T47D (cell line): ENCODE measurements around the gene S100Z.
A peak's percentile ranks its signal among the peaks of the same experiment; 100 is the strongest.
"Not testable (repeated sequence)": the region's sequence is repeated elsewhere in the genome, so short reads cannot be mapped to it uniquely, and the experiment has no call there.

Source experiments
- DNase-seq, 2 experiments: peaks; one replicate each; pipeline versions ENCODE4 v3.0.0 to v3.0.0-alpha.2; 2011 to 2012; ENCODE audit warnings: low read depth in 1 of 2, low spot score in 1 of 2
- JUND ChIP-seq: IDR thresholded peaks from 2 replicates; pipeline ENCODE4 v1.6.1; 2012; ENCODE audit warnings: low read depth
- in situ Hi-C: cut with HindIII; loops from 2 replicates; pipeline ENCODE4 v1.10.0; 2016; ENCODE audit warnings: low sequenced_read_pairs, low pct_unique_long_range_greater_than_20kb

Gene S100Z

DNA sequence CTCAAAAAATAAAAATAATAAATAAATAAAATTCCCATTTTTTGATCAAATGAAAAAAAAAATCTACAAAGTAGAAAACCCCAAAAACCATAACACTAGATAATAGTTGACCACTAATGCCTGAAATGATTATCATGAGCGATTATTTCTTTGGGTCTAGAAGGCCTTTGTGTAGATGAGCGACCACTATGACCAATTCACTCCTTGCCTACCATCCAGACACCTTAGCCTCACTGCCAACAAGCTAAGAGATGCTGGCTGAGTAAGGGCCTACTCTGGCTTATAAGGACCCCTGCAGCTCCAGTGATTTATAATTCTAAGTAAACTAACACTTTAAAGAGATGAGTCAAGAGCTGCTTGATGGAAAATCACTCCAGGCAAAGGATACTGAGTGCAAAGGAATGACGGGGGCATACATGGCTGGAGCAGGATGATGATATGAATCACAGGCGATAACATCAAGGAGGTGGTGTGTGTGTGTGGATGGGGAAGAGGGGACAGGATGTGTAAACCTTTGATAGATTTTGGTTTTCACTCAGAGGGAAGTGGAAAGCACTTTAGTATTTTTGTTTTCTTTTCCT lies 35.7 kb upstream of the S100Z start:
- in situ Hi-C loops: no loop called here
- DNase-seq: no peak
- no peak for TF ChIP-seq JUND

DNA sequence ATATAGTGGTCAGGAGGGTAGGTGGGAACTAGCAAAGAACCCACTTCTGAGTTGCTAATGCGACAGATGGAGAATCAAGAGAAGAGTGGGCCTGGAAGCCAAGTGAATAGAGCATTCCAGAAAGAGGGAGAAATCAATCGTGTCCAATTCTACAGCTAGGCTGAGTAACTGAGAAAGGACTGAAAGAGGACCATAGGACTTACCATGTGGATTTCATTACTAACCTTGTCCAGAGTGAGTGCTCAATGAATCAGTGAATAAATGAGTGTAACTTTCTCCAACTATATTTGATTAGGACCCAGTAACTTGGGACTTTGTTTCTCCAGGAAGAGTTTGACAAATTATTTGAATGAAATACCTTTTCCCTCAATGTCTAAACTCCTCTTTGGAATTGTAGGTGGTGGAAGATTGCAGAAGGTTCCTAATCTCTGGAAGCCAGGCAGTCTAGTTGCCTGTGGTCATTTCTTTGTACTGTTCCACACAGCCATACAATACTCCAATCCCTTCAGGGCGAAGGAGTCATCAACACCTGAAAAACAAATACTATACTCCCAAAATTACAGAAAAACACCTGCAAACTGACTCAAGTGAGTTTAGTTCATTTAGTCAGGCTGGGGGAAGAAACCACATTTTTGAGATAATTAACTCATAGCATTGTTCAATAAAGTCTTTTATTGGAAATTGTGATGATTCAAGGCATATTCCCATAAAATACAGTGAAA lies 33.5 kb upstream of the S100Z start:
- TF ChIP-seq JUND: no peak
- in situ Hi-C loops: no loop called here
- no peak for DNase-seq

DNA sequence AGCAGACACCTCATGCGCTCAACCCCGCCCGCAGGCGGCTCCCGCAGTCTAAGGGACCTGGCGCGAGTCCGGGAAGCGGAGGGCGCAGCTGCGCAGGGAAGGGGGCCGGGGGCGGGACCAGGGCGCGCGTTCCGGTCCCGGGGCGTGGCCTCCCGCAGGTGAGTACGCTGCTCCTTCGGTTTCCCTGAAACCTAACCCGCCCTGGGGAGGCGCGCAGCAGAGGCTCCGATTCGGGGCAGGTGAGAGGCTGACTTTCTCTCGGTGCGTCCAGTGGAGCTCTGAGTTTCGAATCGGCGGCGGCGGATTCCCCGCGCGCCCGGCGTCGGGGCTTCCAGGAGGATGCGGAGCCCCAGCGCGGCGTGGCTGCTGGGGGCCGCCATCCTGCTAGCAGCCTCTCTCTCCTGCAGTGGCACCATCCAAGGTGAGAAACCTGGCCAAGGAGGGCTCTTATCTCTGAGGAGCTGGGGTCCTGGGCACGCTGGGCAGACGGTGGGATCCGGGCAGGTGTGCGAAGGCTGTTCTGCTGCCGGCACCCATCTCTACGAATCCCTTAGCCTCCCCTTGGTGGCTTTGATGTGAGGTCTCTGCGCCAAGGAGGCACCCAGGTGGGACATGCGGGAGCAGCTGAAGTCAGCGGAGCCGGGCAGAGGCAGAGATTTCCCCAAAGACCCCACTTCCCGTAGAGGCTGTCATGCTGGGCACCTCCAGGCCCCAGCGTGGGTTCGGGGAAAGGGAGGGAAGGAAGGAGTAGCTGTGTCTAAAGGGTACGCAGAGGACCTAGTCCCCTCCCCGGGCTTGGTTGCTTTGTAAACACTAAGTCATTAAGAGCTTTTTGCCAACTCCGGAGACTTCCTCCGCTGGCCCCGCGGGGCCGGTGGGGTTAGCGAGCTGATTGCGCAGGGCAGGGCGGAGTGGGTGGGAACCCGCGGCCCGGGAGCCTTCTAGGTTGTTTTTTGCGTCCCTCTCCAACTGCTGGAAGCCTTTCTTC lies 30.7 kb upstream of the S100Z start, which contains the start of gene F2RL1:
Gene F2RL1, plus strand, starts transcription at position 187 of the 988 bp plus-strand sequence. Its CDS starts 153 bp downstream, at position 340.
- in situ Hi-C loops: no loop called here
- TF ChIP-seq JUND: no peak
- DNase-seq: peak; percentile 88 to 94

DNA sequence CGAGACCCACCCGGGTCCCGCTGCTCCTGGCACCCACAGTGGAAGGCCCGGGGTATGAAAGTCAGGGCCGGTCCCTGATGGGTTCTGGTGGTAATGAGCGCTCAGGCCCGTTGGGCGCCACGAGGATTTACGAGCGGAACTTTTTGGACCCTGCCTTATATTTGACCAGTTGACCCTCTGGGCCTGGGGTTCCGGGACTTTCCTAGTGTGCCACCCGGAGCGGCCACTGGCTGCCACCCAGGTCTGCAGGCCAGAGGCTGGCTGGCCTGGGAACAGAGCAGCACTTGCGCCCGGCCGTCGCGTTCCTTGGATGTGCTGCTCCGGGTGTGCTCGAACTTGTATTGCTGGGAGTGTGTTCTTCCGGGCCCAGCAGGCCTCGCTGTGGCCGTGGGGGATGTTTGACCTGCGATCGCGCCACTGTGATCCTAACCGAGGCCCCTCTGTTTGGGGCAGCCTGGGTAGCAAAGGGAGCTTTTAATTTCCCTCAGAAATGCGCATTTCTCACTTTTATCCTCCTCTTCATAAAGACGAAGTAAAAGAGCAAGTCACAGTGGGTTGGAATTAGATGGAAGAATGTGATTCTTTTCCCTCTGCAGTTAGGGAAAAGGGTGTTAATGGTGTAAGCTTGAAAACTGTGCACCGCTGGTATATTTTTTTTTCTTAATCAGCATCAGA lies 29.8 kb upstream of the S100Z start:
- DNase-seq: peak in 1 of 2 experiments; percentile 16
- no peak for TF ChIP-seq JUND
- in situ Hi-C loops: no loop called here

DNA sequence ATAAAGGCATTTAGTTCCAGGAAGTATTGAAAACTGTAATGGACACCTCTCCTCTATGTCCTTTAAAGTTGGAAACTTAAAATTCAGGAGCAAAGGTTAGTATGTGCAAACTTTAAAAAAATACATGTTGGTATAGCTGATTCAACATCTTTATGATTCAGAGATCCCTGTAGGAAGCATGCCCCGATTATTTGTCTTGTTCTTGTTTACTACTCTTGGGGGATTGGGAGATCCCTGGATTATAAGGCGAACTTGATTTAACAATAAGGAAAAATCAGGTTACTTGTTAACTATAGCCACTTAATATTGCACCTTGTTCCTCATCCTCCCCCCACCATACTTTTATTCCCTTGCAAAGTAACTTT lies 29.3 kb upstream of the S100Z start:
- in situ Hi-C loops: no loop called here
- no peak for TF ChIP-seq JUND
- no peak for DNase-seq

DNA sequence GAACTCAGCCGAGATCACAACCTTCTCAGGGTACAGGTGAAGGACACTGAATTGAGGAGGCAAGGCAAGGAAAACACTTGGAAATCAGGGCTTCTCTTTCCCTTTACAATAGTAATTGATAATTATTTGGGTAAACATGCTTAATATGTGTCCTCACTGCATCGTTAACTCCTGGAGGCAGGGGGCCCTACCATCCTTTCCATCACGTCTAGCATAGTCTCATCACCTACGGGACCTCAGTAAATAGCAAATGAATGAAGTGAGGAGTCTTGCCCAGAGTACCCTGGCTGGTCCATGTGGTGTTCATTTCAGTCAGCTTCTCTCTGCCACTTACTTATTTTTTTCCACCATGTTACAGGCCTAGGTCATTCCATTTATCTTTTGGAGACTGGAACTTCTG lies 28.7 kb upstream of the S100Z start:
- in situ Hi-C loops: no loop called here
- no peak for TF ChIP-seq JUND
- no peak for DNase-seq

DNA sequence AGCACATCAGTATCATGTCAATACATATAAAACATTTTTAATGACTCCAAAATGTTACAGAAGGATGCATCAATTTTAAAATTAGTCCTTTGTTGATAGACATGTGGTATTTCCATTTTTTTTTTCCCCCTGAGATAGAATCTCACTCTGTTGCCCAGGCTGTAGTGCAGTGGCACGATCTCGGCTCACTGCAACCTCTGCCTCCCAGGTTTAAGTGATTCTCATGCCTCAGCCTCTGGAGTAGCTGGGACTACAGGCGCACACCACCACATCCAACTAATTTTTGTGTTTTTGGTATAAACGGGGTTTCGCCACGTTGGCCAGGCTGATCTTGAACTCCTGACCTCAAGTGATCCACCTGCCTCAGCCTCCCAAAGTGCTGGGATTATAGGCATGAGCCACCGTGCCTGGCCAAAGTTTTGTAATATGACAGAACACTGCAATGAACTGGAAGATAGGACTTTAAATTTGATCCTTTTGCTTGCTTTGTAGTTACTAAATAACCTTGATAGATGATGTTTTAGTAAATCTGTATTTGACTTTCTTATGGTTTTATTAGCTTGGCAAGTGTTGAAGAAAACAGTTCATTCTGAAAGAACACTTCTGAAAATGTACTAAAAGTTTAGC lies 27.6 kb upstream of the S100Z start:
- DNase-seq, in situ Hi-C loops: not testable (repeated sequence)

DNA sequence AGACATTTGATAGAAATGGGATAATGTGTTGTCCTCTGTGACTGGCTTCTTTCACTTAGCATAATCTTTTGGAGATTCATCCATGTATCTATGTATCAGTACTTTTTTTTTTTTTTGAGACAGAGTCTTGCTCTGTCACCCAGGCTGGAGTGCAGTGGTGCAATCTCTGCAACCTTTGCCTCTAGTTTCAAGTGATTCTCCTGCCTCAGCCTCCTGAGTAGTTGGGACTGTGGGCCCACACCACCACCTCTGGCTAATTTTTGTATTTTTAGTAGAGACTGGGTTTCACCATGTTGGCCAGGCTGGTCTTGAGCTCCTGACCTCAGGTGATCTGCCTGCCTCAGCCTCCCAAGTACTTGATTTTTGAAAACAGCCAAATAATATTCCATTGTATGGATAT lies 23.4 kb upstream of the S100Z start:
- in situ Hi-C loops, DNase-seq: not testable (repeated sequence)

DNA sequence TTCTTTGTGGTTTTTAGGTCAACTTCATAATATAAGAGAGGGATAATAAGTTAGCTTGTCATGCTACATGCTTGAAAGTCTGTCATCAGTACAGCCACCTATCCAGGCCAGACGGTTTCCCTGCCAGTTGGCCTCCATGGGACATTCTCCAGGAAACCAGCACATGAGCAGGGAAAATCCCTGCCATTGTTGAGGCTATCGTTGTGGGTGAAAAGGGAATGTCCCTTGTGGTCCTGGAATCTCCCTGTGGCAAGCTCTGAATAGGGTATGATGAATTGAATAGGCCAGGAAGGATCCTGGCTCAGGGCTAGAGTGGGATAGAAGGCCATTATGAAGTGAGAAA lies 18.7 kb upstream of the S100Z start:
- DNase-seq: no peak
- in situ Hi-C loops: no loop called here
- no peak for TF ChIP-seq JUND

DNA sequence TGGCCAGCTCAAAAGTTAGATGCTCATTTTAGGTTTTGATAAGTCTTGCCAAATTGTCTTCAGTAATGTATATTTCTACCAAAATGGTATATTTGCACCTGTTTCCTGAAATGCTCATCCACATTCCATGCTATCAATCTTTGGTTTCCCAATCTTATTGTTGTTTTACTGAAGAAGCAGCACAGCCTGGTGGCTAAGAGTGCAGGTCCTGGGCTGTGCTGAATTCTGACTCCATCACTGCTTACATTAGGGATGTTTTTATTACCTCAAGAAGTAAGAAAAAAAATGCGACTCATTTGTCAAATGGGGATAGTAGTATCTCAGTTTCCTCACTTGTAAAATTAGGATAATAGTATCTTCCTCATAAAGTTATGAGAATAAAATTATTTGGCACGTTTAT lies 13.6 kb upstream of the S100Z start:
- TF ChIP-seq JUND: no peak
- in situ Hi-C loops: no loop called here
- no peak for DNase-seq

DNA sequence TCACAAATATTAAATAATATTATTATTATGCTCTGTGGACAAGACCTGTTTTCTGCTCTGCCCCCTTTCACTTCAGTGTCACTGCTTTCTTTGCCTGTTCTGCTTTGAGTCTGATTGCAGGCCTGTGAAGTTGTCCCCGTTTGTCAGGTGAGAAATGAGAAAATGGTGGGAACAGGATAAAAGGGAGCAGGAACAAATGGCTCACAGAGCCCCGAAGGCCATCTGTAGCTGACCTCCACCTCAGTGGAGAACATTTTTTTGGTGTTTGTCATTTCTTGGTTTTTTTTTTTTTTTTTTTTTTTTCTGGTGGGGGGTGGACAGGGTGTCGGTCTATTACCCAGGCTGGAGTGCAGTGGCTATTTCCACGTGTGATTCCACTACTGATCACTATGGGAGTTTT lies 13.2 kb upstream of the S100Z start:
- DNase-seq: no peak
- in situ Hi-C loops: no loop called here
- TF ChIP-seq JUND: no peak
